Measurements from ENCODE around the gene ZFHX2.

- TF ChIP-seq CTCF (IDR thresholded peaks at IDR 0.05), result no peak
- no peak for TF ChIP-seq ZFX (IDR thresholded peaks at IDR 0.05; ENCODE audit: borderline replicate concordance)
These were observed 3.6 kb downstream of the ZFHX2 start for GRCh38 chr14:23547924-23548323.
